ENCODE results near the gene OR11G2.
"Not testable (repeated sequence)": the region's sequence is repeated elsewhere in the genome, so short reads cannot be mapped to it uniquely, and the experiment has no call there.

Gene OR11G2

DNA sequence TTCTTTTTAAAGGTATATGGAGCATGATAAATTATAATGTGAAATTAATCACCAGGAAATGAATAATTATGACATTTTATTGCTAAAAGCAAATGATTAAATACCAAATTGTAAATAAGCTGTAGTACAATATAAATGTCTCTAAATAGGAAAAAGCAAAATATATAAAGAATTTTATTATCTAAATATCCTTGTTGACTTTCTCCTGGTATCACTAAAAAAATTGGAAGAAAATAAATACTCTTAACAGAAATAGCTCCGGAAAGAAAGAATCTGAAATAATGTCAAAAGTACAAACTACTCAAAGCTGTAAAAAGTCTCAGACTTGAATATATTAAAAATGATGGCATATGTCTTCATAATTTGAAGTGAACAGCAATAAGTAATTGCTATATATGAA is 38.0 kb downstream of the OR11G2 start, which contains the start of gene OR11H7:
Gene OR11H7, plus strand, starts transcription at position 301 of the 400 bp plus-strand sequence.
- no peak for DNase-seq

DNA sequence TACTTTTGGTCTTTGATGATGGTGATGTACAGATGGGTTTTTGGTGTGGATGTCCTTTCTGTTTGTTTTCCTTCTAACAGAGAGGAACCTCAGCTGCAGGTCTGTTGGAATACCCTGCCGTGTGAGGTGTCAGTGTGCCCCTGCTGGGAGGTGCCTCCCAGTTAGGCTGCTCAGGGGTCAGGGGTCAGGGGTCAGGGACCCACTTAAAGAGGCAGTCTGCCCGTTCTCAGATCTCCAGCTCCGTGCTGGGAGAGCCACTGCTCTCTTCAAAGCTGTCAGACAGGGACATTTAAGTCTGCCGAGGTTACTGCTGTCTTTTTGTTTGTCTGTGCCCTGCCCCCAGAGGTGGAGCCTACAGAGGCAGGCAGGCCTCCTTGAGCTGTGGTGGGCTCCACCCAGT is 44.7 kb downstream of the OR11G2 start:
- not testable (repeated sequence) for DNase-seq

DNA sequence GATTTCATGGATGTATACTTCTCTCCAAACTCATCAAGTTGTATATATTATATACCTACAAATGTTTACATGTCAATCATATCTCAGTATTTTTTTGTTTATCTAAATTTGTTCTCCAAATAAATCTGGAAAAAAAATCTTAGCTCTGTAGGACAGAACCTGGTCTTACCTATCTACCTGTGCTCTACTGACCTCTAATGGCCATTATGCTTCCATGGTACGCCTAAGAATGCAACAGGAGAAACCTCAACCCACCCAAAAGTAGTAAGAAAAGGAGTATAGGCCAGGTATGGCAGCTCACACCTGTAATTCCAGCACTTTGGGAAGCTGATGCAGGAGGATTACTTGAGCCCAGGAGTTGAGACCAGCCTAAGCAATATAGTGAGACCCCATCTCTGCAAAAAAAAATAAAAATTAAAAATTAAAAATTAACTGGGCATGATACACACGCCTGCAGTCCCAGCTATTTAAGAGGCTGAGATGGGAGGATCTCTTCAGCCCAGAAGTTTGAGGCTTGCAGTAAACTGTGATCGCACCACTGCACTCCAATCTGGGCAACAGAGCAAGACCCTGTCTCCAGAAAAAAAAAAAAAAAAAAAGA is 57.0 kb downstream of the OR11G2 start:
- DNase-seq, result no peak
